22Rv1 (cell line): ENCODE measurements around the gene COX20.

ENCODE experiments used
- ZFX ChIP-seq: fragments of 450-650 bp; IDR thresholded peaks from 2 replicates; pipeline ENCODE4 v1.6.1; 2017; ENCODE audit warnings: antibody characterized with exemption, borderline replicate concordance
- TF ChIP-seq, protein P1 (sequence below): fragments of 450-650 bp; IDR thresholded peaks from 2 replicates; pipeline ENCODE4 v1.5.1; 2017; ENCODE audit warnings: mild to moderate bottlenecking

DNA sequence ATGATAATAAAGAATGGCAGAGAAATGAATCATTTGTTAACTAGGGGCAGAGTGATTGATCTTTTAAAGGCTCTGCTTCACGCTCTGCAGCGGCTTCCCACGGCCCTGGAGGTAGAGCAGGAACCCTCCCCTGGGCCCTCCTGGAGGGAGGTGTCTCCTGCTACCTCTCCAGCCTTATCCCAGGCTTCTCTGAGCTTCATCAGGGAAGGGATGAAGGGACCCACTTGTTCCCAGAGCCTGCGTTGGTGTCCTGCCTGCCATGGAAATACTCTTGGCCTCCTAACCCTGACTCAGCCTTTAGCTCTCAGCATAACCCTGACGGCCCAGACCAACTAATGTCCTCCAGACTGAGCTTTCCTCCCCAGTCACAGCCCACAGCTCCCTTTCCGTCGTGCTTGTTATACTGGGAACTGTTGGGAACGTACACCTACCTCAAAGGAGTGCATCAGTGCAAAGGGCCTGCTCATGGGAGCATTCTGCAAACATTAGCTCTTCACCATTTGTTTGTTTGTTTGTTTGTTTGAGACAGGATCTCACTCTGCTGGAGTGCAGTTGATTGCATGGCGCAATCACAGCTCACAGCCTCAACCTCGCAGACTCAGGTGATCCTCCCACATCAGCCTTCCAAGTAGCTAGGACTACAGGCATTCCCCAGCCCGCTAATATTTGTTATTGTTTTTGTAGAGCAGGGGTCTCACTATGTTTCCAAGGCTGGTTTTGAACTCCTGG lies 46.3 kb downstream of the COX20 start:
- TF ChIP-seq, protein P1, sequence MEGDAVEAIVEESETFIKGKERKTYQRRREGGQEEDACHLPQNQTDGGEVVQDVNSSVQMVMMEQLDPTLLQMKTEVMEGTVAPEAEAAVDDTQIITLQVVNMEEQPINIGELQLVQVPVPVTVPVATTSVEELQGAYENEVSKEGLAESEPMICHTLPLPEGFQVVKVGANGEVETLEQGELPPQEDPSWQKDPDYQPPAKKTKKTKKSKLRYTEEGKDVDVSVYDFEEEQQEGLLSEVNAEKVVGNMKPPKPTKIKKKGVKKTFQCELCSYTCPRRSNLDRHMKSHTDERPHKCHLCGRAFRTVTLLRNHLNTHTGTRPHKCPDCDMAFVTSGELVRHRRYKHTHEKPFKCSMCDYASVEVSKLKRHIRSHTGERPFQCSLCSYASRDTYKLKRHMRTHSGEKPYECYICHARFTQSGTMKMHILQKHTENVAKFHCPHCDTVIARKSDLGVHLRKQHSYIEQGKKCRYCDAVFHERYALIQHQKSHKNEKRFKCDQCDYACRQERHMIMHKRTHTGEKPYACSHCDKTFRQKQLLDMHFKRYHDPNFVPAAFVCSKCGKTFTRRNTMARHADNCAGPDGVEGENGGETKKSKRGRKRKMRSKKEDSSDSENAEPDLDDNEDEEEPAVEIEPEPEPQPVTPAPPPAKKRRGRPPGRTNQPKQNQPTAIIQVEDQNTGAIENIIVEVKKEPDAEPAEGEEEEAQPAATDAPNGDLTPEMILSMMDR, result no peak
- TF ChIP-seq ZFX, result no peak
